Measurements from ENCODE around the gene TRIM62.

The TRIM62 gene

DNA sequence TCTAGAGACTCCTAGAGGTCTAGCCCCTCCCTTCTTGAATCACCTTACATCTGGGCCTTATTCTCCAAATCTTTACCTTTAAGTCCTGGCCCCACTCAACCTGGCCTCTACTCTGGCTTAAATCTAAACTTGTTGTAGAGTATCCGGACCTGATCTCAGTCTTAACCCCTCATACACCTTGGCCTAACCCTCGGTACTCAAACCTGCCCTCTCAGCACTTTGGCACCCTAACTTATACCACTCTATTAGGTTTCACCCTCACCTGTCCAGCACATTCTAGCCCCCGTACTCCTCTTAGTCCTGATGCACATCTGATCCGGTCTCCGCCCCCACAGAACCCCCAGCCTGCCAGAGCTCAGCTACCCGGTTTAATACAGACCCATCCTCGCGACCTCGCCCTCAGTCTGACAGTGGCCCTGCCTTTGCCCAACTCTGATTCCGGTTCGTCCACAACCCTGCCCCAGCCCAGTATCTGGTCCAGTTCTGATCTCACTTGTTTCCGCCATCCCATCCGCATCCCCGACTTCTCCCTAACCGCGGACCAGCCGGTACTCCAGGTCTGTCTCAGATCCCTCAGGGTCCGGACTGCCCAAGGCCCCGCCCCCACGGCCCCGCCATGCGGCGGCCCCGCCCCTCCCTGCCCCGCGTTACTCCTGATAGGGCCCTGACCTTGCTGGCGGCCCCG lies 1.5 kb downstream of the TRIM62 start:
- DNase-seq (ENCODE audit: low read depth in 3 of 3) = peak in 1 of 3 experiments; percentile 4

DNA sequence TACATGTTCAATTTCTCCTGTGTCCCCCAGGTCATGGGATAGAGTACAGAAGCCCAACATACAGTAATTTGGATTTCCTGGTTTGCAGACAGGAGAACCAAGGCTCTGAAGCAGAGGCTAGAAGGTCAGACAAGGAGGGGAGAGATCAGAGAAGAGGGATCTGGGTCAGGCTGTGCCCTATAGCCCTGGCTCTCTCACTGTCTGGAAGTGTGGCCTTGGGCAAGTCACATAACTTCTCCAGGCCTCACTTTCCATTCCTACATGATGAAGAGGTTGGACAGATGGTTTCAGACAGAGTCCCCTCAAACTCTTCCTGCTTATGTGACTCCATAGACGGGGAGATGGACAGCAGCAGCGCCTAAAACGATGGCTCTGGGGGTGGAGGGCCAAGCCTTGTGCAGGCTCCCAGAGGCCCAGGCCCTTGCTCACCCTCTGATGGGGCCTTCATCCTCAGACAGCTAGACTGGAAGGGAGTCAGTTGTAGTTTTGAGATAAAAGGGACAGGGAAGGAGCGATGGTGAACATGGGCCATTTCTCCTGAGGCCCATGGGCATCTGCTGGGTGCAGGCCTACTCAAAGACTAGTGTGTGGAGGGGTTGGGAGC lies 2.9 kb downstream of the TRIM62 start:
- DNase-seq (ENCODE audit: low read depth in 3 of 3) = no peak

DNA sequence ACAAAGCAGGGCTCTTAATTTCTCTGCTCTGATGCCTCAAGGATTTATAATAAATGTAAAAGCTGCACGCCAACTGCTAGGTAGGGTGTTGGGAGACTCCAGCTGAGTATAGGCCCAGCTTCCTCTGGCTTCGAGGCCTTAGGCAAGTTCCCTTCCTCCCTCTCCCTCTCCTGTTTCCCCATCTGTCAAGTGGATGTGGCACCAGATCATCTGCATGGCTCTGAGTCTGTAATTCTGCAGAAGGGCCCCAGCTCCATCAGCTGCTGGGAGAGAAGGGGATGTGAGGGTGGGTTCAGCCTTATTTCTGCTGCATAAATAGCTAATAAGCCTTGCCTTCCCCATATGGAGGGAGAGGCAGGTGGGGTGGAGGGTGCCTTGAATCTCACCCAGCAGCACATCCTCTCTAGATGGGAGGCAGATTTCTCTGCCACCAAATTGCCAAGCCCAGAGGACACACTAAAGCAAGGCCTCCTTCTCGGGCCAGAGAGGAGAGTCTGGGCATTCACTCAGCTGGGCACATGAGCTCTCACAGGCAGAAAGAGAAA lies 3.8 kb downstream of the TRIM62 start:
- no peak for DNase-seq (ENCODE audit: low read depth in 3 of 3)

DNA sequence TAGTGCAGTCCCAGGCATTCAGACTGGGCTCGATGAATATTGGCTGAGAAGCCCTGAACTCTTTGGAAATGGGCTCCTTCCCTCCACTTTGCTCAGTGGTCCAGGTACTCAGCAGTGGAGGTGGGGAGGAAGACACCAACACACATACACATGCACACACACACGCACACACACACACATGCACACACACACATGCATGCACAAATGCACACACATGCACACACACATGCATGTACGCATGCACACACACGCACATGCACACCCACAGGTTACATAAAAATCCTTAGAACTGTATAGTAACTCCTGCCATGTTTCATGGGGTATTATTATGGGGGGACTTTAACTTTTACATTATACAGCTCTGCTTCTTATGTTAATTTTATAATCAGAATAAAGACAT lies 5.0 kb downstream of the TRIM62 start:
- DNase-seq (ENCODE audit: low read depth in 3 of 3) = no peak

DNA sequence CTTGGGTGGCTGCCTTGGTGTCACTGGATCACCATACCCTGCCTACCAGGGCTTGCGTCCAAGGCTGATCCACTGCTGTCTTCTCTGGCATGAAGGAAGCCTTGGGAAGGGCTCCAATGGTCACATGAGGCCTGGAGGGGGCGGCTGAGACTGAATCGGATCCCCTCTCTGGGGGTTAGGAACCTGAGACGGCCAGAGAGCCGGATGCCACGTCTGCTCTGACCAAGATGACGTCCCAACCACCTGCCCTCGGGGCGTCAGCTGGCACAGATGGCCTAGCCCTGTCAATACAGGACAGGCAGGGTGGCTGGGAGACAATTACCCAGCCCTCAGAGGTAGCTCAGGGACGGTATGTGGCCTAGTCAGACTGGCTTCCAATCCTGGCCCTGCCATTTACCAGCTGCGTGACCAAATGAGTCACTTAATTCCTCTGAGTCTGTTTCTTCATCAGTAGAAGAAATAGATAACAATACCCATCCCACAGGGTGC lies 5.4 kb downstream of the TRIM62 start:
- DNase-seq (ENCODE audit: low read depth in 3 of 3) = no peak

DNA sequence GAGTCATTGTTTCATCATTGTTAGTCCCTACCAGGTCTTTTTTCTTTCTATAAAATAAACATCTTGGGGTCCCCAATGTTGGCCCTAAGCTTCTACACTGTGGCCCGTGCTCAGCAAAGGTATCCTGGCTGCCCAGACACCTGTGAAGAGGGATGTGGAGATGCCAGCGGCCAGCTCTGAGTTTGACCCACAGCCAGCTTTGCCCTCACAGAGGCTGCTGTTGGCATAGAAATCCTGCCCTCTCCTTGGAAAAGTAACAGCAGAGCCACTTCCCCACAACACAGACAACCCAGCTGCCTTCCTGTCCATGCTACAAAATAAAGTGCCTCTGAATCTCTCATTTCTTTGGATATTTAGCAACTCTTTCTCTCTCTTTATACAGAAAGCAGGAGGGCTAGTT lies 6.0 kb downstream of the TRIM62 start:
- DNase-seq (ENCODE audit: low read depth in 3 of 3) = no peak

DNA sequence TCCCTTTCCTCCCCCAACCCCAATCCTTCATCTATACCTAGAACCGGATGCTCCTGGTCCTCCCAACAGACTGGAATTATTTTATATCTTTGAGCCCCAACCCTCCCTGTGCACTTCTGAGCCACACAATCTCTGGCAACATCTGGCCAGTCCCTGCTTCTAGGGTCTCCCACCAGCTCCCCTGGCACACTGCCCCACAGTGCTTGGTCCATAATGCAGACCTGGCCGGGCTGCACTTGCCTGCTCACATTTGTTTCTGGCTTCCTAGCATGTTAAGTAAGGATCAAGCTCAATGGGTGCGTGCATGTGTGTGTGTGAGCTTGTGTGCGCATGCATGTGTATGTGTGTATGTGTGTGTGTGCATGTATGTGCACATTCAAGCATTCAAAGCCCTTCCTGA lies 8.8 kb downstream of the TRIM62 start:
- DNase-seq (ENCODE audit: low read depth in 3 of 3) = no peak

DNA sequence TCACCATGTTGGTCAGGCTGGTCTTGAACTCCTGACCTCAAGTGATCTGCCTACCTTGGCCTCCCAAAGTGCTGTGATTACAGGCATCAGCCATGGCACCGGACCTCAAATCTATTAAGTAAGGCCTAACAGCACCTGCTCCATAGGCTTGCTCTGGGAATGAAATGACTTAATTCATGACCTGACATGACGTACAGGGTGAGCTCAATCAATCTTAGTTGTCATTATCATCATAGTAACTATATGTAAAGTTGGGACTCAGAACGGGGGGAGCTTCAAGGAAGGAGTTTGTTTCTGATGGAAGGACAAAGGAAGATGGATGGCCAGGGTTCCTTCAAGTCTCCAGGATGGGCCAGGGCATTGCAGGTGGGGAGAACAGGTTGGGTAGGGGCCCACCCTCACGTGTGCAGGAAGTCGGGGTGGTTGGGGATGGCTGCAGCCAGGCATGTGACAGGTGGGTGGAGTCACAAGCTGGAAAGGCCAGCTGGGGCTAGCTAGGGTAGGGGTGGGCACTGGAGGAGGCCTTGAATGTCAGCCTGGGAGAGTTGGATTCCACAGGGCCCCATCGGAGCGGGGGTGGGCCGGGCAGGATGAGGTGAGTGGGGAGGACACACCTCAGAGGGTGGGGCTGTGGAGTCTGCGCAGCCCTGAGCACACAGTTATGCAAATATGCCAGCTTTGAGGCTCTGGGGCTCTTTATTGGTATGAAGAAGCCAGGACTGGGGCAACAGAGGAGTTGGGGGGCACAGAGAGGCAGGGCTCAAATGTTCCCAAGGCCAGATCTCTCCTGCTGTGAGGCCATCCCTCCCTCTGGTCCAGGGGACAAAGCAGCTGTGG lies 9.6 kb downstream of the TRIM62 start:
- DNase-seq (ENCODE audit: low read depth in 3 of 3) = no peak

DNA sequence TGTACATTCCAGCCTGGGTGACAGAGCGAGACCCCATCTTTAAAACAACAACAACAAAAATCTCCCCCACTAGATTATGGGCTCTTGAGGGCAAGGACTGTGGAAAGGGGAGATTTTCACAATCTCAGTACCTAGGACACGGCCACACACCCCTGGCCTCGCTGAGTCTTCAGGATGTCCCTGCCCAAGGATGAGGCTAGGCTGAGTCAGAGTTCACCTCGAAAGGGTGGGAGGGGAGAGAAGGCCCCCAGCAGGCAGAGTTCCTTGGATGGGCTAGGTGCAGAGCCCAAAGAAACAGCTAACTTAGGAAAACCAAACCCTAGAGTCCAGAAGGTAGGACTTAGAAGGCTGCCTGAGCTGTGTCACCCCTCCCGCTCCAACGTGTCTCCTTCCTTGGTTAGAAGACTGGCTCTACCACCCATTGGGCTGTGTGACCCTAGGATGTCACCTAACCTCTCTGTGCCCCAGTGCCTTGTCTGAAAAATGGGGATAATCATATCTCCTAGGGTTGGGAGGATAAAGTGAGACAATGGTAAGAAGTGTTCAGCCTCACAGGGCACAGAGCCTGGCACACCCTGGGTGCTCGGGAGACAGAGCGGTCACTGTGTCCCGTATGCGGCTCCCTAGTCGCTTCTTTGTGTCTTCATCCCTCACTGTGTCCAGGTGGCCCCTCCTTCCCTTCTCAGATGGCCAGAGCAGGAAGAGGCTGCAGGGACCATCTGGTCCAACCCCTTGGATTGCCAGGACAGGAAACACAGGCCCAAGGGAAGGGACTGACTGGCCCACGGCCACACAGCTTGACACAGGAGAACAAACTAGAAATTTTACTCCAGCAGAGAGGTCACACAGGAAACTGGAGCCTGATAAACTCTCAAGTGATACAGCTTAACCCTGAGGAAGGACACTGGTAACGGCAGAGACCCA lies 11.2 kb downstream of the TRIM62 start:
- DNase-seq (ENCODE audit: low read depth in 3 of 3) = no peak

DNA sequence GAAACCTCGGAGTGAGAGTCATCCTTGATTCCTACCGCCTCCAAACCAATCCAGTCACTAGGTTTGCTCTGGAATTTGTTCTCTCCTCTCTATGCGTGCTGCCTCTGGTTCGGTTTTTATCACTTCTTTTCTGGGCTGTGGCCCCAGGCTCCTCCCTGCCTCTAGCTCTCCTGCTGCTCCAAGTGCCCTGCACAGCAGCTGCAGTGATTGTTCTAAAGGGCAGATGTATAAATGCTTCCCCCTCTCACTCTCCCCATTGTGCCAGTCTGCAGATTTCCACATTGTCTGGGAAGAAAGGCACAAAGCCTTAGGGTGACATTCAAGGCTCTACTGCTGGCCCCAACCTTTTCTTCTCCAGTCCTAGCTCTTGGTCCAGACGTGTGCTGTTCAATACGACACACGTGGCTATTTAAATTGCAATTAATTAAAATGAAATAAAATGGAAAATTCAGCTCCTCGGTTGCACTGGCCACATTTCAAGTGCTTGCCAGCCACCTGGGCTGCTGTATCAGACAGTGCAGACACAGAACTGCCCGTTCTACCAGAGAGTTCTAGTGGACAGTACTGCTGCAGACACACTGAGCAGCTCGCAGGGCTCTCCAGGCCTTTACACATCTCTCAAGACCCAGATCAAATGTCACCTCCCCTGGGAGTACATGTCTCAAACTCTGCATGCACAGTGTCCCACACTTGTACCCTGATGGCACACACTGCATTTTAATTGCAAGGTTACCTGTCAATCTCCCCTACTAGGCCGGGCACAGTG lies 12.4 kb downstream of the TRIM62 start:
- DNase-seq (ENCODE audit: low read depth in 3 of 3) = no peak

DNA sequence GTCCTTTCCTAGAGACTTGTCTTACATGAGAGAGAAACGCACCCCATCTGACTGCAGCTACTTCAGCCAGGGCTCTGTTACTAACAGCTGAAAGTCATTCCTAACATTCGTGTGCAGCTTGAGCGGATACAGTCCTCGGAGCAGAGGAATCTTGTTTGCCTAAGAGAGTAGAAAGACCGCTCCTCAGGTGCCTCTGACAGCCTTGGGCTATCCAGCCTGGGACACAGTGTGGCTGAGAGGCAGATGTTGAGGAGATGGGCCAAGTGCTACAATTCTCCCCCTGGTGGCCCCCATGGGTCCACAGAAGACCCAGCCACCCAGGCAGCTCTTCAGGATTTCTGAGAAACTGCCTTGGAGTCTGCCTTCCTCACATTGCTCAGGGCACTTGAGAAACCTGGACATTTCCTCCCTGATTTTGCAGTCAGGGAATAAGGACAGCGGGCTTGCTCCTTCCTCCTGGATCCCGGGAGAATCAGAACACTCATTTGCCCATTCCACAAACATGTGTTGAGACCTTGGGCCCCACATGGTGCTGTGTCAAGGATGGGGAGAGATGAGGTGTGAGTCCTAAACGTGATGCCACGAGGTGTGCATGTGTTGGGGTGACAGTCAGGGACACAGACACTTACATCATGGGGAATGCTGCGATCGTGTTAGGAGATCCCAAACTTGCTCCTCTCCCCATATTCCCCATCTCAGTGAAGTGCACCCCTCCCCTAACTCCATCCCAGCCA lies 13.1 kb downstream of the TRIM62 start:
- DNase-seq (ENCODE audit: low read depth in 3 of 3) = no peak

DNA sequence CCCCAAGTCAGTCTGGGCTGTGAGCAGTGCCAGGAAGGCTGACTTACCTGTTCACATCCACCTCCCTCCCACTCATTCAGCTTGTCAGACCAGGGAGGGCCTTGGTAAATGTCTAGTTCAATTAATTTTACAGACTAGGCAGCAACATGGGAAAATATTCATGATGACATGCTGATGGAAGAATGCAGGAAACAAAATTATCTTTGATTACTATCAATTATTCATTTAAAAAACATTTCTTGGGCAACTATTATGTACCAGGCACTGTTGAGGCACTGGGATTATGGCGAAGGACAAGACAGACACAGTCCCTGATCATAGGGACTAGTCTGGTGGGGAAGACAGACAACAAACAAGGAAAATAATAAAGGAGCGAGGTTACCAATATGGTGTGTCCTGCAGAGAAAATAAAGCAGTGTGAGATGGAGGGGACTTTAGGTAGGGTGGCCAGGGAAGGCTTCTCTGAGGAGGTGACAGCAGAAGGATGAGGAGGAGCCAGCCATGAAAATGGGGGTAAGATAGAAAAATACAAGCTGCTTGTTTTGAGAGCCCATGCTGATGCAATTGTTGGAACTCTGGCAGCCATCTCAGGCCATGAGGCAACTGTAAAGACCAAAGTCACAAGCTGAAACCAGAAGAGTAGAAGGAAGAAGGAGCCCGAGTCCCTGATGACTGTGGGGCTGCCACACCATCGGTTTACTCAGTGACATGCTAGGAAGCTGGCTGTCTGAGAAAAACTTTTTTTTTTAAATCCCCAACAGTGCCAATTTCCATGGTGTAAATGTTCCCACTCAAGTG lies 14.0 kb downstream of the TRIM62 start:
- DNase-seq (ENCODE audit: low read depth in 3 of 3) = no peak

DNA sequence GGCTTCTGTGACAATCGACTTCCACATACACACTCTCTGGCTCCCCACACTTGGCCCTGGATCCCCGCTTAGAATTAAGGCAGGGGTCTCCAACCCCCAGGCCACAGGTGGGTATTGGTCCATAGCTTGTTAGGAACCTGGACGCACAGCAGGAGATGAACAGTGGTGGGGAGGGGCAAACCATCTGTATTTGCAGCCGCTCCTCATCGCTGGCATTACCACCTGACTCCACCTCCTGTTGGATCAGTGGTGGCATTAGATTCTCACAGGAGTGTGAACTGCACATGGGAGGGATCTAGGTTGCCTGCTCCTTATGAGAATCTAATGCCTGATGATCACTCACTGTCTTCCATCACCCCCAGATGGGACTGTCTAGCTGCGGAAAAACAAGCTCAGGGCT lies 16.0 kb downstream of the TRIM62 start:
- DNase-seq (ENCODE audit: low read depth in 3 of 3) = no peak

DNA sequence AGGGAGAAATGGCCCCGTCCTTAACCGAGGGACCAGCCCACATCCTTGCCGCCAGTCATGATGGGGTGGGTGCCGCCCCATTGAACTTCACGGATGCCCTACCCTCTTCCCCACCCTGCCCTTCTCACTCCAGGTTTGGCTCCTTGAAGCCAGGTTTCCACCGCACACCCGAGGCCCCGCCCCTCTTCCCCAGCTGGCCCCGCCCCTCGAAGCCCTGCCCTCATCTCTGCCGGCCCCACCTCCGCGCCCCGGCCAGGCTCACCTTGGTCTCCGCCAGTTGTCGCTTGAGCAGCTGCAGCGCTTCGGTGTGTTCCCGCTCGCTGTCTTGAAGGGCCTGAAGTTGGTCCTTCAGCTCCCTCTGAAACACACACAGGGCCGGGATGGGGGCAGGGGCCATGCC lies 16.6 kb downstream of the TRIM62 start:
- DNase-seq (ENCODE audit: low read depth in 3 of 3) = no peak

DNA sequence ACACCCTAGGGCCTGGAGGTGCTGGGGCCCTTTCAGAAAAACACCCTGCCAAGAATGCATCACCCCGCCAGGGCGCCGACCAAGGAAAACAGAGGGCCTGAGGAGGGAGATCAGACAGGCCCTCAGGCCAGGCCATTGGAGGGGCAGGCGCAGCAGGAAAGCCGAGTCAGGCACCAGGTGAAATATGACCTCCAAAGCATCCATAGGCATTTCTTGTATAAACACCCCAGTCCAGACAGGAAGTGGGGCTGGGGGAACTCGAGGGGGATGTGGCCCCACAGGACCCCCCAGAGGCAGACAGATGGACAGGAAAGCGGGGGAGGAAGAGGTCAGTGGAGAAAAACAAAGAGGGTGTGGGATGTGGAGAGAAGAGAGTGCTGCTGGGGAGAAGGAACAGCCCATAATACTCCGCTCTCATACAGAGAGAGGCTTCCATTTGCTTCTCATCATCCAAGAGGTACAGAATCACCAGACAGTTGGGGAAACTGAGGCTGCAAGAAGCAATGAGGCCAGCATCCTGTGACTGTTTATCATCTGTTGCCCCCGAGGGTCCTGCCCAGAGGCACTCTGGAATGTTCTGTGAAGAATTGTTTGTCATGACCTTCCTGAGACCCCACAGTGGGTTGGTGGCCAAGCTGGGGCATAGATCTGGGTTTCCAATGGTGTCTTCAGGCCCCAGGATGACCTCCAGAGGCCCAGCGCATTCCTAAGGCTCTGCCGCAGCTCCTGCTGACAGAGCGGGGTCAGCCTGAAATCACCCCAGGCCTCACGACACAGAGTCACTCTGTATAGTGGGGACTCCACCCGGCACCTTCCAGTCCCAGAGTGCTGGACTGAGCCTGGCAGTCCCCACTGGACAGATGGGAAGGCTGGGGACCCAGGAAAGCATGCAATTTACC lies 18.0 kb downstream of the TRIM62 start:
- DNase-seq (ENCODE audit: low read depth in 3 of 3) = no peak

DNA sequence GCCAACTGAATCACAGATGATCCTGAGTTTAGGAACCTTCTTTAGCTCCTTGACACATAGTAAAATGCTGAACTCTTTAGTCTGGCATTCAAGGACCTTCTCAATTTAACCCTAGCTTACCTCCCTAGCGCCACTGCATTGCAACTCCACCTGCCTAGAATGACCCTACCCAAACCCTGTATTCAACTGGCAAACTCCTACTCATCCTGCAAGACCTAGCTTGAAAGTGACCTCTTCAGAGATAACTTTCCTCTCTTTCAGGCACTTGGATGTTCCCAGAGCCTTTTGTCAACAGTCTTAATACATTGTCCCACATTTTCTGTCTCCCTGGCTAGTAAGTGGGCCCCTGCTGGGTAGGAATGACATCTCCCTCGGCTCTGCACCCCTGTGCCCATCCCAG lies 19.7 kb downstream of the TRIM62 start:
- DNase-seq (ENCODE audit: low read depth in 3 of 3) = no peak

DNA sequence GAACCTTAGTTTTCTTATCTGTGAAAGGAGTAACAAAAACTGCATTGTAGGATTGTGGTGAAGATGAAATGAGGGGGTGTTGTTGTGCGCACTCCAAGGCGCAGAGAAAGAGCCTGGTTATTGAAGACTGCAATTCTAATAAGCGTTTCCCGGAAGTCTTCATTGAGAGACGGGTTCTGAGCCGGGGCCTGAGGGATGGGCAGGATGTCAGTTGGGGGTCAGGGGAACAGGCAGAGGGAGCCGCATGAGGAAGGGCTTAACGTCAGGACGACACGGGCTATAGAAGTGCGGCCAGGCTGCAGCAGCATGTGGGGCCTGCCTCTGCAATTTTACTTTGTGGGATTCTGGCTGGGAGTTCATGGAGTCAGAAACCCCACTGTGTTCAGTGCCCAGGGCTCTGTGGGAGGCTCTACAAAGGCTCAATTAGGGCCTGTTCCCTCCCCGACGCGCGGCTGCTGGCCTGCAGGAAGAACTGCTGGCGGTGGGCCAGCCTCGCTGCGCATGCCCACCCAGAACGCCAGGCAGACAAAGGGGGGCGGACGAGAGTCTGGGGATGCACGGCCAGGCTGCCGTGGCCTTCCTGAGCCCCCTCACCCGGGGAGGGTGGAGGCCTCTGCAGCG lies 20.7 kb downstream of the TRIM62 start:
- no peak for DNase-seq (ENCODE audit: low read depth in 3 of 3)

DNA sequence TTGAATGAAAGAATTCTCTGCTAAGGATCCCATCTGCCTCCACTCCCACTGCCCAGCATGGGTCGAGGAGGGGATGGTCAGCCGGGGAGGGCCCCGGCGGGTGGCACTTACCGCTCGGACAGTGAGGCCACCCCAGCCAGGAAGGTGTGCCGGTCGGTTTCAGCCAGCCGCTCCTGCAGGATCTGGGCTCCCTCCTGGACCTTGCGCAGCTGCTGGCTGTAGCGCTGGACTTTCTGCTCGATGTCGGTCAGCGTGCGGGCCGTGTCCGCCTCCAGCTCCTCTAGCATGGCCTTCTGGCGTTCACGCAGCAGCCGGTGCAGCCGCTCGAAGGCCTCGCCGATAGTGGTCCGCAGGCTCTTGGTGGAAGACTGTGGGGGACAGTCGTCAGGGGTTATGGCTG lies 22.3 kb downstream of the TRIM62 start:
- no peak for DNase-seq (ENCODE audit: low read depth in 3 of 3)

Data from stimulated activated CD4-positive, alpha-beta T cell treated with anti-CD3 and anti-CD28 coated beads, TNF-alpha, amount 100 ng/mL, for 4 hours (primary cell).